GM23248 (cell line): ENCODE measurements around the gene LCNL1.
"Not testable (repeated sequence)": the region's sequence is repeated elsewhere in the genome, so short reads cannot be mapped to it uniquely, and the experiment has no call there.

Experiments used
- EZH2 ChIP-seq: fragments of 200-600 bp; sonication (generic); IDR thresholded peaks from 2 replicates; pipeline ENCODE4 v1.6.1; 2018; ENCODE audit warnings: antibody characterized with exemption, mild to moderate bottlenecking; ENCODE audit not compliant: insufficient read depth, poor library complexity, severe bottlenecking
- EZH2phosphoT487 ChIP-seq: fragments of 200-600 bp; sonication (generic); IDR thresholded peaks from 2 replicates; pipeline ENCODE4 v1.6.1; 2018; ENCODE audit warnings: antibody characterized with exemption, moderate library complexity, mild to moderate bottlenecking, low read depth; ENCODE audit not compliant: insufficient read depth

DNA sequence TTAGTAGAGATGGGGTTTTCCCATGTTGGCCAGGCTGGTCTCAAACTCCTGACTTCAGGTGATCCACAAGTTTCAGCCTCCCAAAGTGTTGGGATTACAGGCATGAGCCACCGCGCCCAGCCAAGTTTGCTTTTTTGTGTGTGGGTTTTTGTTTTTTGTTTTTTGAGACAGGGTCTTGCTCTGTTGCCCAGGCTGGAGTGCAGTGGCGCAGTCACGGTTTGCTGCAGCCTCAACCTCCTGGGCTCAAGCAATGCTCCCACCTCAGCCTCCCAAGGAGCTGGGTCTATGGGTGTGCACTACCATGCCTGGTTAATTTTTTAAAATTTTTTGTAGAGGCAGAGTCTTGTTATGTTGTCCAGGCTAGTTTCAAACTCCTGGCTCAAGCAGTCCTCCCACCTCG lies 50.7 kb downstream of the LCNL1 start:
- not testable (repeated sequence) for TF ChIP-seq EZH2phosphoT487, EZH2
